CD4-positive, CD25-positive, alpha-beta regulatory T cell (primary cell): ENCODE measurements around the gene HCN1. TPM values are rescaled to one million over a fixed set of nuclear protein-coding genes. Genes with fewer than 3 reads are reported as not detected.

Experiments used
- ATAC-seq, 2 donors: fragments of 150-1000 bp; cut with Tn5 transposase; one replicate each; pipeline ENCODE4 v1.10.0; 2021; ENCODE audit warnings: low read depth in 2 of 2, moderate number of reproducible peaks in 2 of 2, moderate library complexity in 1 of 2
- DNase-seq, 3 donors: peaks; one replicate each; pipeline versions ENCODE4 v3.0.0 to v3.0.0-alpha.2; 2012 to 2022; ENCODE audit warnings: mixed read lengths in 1 of 3
- H3K27ac ChIP-seq: one replicate; pipeline ENCODE4 v1.7.0; 2013; ENCODE audit warnings: mild to moderate bottlenecking, low read length; ENCODE audit not compliant: insufficient read depth, poor library complexity, severe bottlenecking
- H3K27me3 ChIP-seq: one replicate; pipeline ENCODE4 v1.7.0; 2013; ENCODE audit warnings: low read length; ENCODE audit not compliant: control insufficient read depth, insufficient read depth
- H3K36me3 ChIP-seq: one replicate; pipeline ENCODE4 v1.7.0; 2013; ENCODE audit warnings: mild to moderate bottlenecking, low read length, moderate library complexity; ENCODE audit not compliant: control insufficient read depth, insufficient read depth
- H3K4me1 ChIP-seq: 2 replicates; pipeline ENCODE4 v1.7.0; 2013; ENCODE audit warnings: mild to moderate bottlenecking, low read length; ENCODE audit not compliant: insufficient read depth, control insufficient read depth, poor library complexity, severe bottlenecking
- H3K4me3 ChIP-seq: one replicate; pipeline ENCODE4 v1.7.0; 2013; ENCODE audit warnings: low read depth, mild to moderate bottlenecking, low read length, moderate library complexity
- H3K9me3 ChIP-seq, 2 experiments: 1 replicate in 1 of 2; 2 replicates in 1 of 2; pipeline ENCODE4 v1.7.0; 2013; ENCODE audit warnings: low read length in 2 of 2, mild to moderate bottlenecking in 1 of 2, moderate library complexity in 1 of 2; ENCODE audit not compliant: control insufficient read depth in 2 of 2
- H3K27ac Mint-ChIP-seq, 3 donors: one replicate each; pipeline ENCODE4 v1.8.0; 2020 to 2022; ENCODE audit warnings: mild to moderate bottlenecking in 3 of 3, mixed read lengths in 3 of 3, moderate library complexity in 2 of 3
- H3K27me3 Mint-ChIP-seq: one replicate; pipeline ENCODE4 v1.8.0; 2022; ENCODE audit warnings: mild to moderate bottlenecking, mixed read lengths
- H3K36me3 Mint-ChIP-seq: one replicate; pipeline ENCODE4 v1.8.0; 2020; ENCODE audit warnings: mixed read lengths
- H3K4me1 Mint-ChIP-seq, 4 donors: one replicate each; pipeline ENCODE4 v1.8.0; 2020 to 2022; ENCODE audit warnings: mixed read lengths in 4 of 4, mild to moderate bottlenecking in 1 of 4
- H3K4me3 Mint-ChIP-seq, 4 donors: one replicate each; pipeline ENCODE4 v1.8.0; 2020 to 2022; ENCODE audit warnings: mild to moderate bottlenecking in 4 of 4, mixed read lengths in 4 of 4, moderate library complexity in 3 of 4
- H3K9me3 Mint-ChIP-seq, 7 donors: one replicate each; pipeline ENCODE4 v1.8.0; 2020 to 2022; ENCODE audit warnings: mixed read lengths in 7 of 7, mild to moderate bottlenecking in 3 of 7, moderate library complexity in 2 of 7
- polyA plus RNA-seq, 4 donors: library from polyadenylated mRNA; unstranded; fragments of 300-500 nt; fragmentation: Illumina TruSeq; gene quantifications; one replicate each; pipeline ENCODE4 v1.2.3, GENCODE V29; 2021
- total RNA-seq: library from RNA; stranded (reverse); gene quantifications from one replicate; pipeline ENCODE4 v1.2.3, GENCODE V29; 2022

HCN1 gene
- total and polyA plus RNA-seq, 5 donors from 2014 or later = not detected

- ATAC-seq (no peak), DNase-seq (no peak)
- Histone ChIP-seq H3K27ac (no peak overlapping the region), H3K4me3 (no peak overlapping the region), H3K9me3 (no peaks in the 10 kb centered on the region), H3K4me1 (no peaks in the 10 kb centered on the region), H3K36me3 (no peaks in the 10 kb centered on the region), H3K27me3 (no peaks in the 10 kb centered on the region)
- Mint-ChIP-seq H3K27me3 (no peaks in the 10 kb centered on the region), H3K27ac (no peak overlapping the region), H3K4me1 (no peaks in the 10 kb centered on the region), H3K4me3 (no peak overlapping the region), H3K9me3 (peaks cover 0 to 9% (median 5%) of the 10 kb centered on the region in 7 donors), H3K36me3 (no peaks in the 10 kb centered on the region)
Measured at GRCh38 chr5:45277860-45278259, 418.3 kb downstream of the HCN1 start.

GRCh38 chr5:45274241-45274640, 421.9 kb downstream of the HCN1 start:
- Histone ChIP-seq H3K27me3 (no peaks in the 10 kb centered on the region), H3K27ac (no peak overlapping the region), H3K36me3 (no peaks in the 10 kb centered on the region), H3K4me3 (no peak overlapping the region), H3K4me1 (no peaks in the 10 kb centered on the region), H3K9me3 (no peaks in the 10 kb centered on the region)
- Mint-ChIP-seq H3K4me1 (no peaks in the 10 kb centered on the region), H3K27ac (no peak overlapping the region), H3K27me3 (no peaks in the 10 kb centered on the region), H3K36me3 (no peaks in the 10 kb centered on the region), H3K4me3 (no peak overlapping the region), H3K9me3 (peaks cover 0 to 7% (median 6%) of the 10 kb centered on the region in 7 donors)
- DNase-seq = no peak
- ATAC-seq = no peak

- Histone ChIP-seq H3K9me3 (no peaks in the 10 kb centered on the region), H3K4me3 (no peak overlapping the region), H3K4me1 (no peaks in the 10 kb centered on the region), H3K27me3 (no peaks in the 10 kb centered on the region), H3K36me3 (no peaks in the 10 kb centered on the region), H3K27ac (no peak overlapping the region)
- ATAC-seq = no peak
- no peaks in the 10 kb centered on the region for H3K27me3 Mint-ChIP-seq
- no peaks in the 10 kb centered on the region for H3K36me3 Mint-ChIP-seq
- no peak overlapping the region for H3K27ac Mint-ChIP-seq
- H3K9me3 Mint-ChIP-seq = peaks cover 0 to 10% (median 3%) of the 10 kb centered on the region in 7 donors
- no peak overlapping the region for H3K4me3 Mint-ChIP-seq
- H3K4me1 Mint-ChIP-seq = no peaks in the 10 kb centered on the region
- no peak for DNase-seq
Measured at GRCh38 chr5:45271626-45272025, 424.6 kb downstream of the HCN1 start.

DNA sequence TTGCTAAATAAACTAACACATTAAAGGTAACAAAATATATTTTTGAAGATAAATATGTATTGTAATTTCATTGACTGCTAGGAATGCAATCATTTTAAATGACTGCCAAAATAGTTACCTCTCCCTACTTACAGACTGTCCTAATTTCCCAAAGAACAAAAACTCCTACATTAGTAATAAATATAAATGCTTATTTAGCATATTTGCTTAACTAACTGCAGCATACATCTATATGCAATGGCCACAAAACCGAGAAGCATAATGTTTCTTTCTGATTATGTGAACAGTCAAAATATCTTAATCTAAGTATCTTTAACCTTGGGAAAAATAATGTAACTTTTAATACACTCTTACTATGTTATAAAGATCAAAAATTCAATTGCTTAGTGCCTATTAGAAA, 431.7 kb downstream of the HCN1 start:
- no peak overlapping the region for H3K27ac ChIP-seq
- no peaks in the 10 kb centered on the region for H3K27me3 ChIP-seq
- Mint-ChIP-seq H3K4me1 (no peaks in the 10 kb centered on the region), H3K36me3 (no peaks in the 10 kb centered on the region), H3K27me3 (no peaks in the 10 kb centered on the region), H3K9me3 (peaks cover 2 to 11% (median 4%) of the 10 kb centered on the region in 7 donors), H3K27ac (no peak overlapping the region), H3K4me3 (no peak overlapping the region)
- H3K4me1 ChIP-seq = no peaks in the 10 kb centered on the region
- peaks cover 4 to 12% of the 10 kb centered on the region in 2 experiments for H3K9me3 ChIP-seq
- H3K4me3 ChIP-seq = no peak overlapping the region
- no peaks in the 10 kb centered on the region for H3K36me3 ChIP-seq
- DNase-seq (no peak), ATAC-seq (no peak)

GRCh38 chr5:45262061-45262590, 434.1 kb downstream of the HCN1 start:
- Mint-ChIP-seq H3K9me3 (peaks cover 2 to 10% (median 4%) of the 10 kb centered on the region in 7 donors), H3K27ac (no peak overlapping the region), H3K4me1 (no peaks in the 10 kb centered on the region), H3K4me3 (no peak overlapping the region), H3K36me3 (no peaks in the 10 kb centered on the region), H3K27me3 (no peaks in the 10 kb centered on the region)
- H3K27me3 ChIP-seq = no peaks in the 10 kb centered on the region
- peaks cover 4 to 12% of the 10 kb centered on the region in 2 experiments for H3K9me3 ChIP-seq
- ATAC-seq (peak in 1 of 2 donors; percentile 16), DNase-seq (no peak)
- H3K4me1 ChIP-seq = no peaks in the 10 kb centered on the region
- no peak overlapping the region for H3K27ac ChIP-seq
- no peak overlapping the region for H3K4me3 ChIP-seq
- no peaks in the 10 kb centered on the region for H3K36me3 ChIP-seq

DNA sequence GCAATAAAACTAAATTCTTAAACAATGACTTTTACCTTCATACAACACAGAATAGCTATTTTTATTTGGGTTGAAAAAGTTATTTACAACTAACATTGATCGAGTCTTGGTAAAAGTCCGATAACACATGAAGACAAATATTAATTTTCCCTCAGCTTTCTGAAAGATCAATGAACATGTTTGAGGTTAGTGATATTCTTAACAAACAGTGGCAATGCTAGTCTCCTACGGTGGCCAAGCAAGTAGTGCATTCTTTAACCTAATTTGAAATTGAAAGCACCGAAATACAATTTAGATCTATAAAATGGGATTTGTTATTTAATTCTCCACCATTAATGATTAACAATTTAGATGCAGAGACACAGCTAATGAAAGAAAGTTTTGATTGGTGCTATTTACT, 435.1 kb downstream of the HCN1 start:
- DNase-seq (no peak), ATAC-seq (no peak)
- no peaks in the 10 kb centered on the region for H3K36me3 ChIP-seq
- H3K27ac ChIP-seq = no peak overlapping the region
- no peaks in the 10 kb centered on the region for H3K27me3 ChIP-seq
- peaks cover 0 to 15% (median 4%) of the 10 kb centered on the region in 7 donors for H3K9me3 Mint-ChIP-seq
- H3K4me3 ChIP-seq = no peak overlapping the region
- no peaks in the 10 kb centered on the region for H3K27me3 Mint-ChIP-seq
- no peaks in the 10 kb centered on the region for H3K36me3 Mint-ChIP-seq
- no peaks in the 10 kb centered on the region for H3K4me1 ChIP-seq
- no peaks in the 10 kb centered on the region for H3K4me1 Mint-ChIP-seq
- no peak overlapping the region for H3K27ac Mint-ChIP-seq
- no peak overlapping the region for H3K4me3 Mint-ChIP-seq
- H3K9me3 ChIP-seq = peaks cover 4 to 12% of the 10 kb centered on the region in 2 experiments

DNA sequence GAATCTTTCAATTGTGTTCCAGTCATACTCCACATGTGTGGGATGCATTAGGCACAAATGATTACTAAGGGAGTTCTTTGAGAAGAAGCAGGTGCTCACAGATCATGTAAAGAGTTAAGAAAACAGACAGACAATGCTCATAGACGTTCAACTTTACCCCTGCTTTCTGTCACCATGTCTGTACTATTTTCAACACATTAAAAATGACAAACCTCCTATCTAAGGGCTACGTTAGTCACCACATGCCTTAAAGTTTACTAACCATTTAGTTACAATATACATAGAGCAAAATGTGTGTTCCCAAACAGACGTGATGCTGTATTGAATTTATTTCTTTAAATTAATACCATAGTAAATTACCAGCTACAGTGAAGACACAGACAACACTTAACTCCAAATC, 435.9 kb downstream of the HCN1 start:
- Histone ChIP-seq H3K27me3 (no peaks in the 10 kb centered on the region), H3K36me3 (no peaks in the 10 kb centered on the region), H3K4me1 (no peaks in the 10 kb centered on the region), H3K27ac (no peak overlapping the region), H3K4me3 (no peak overlapping the region), H3K9me3 (peaks cover 4 to 12% of the 10 kb centered on the region in 2 experiments)
- H3K27me3 Mint-ChIP-seq = no peaks in the 10 kb centered on the region
- H3K4me3 Mint-ChIP-seq = no peak overlapping the region
- no peaks in the 10 kb centered on the region for H3K4me1 Mint-ChIP-seq
- ATAC-seq = no peak
- H3K36me3 Mint-ChIP-seq = no peaks in the 10 kb centered on the region
- no peak overlapping the region for H3K27ac Mint-ChIP-seq
- H3K9me3 Mint-ChIP-seq = peaks cover 0 to 13% (median 4%) of the 10 kb centered on the region in 7 donors
- no peak for DNase-seq

GRCh38 chr5:45252978-45253377, 443.2 kb downstream of the HCN1 start:
- Mint-ChIP-seq H3K36me3 (no peaks in the 10 kb centered on the region), H3K4me3 (no peak overlapping the region), H3K27ac (no peak overlapping the region)

More at GRCh38 chr5:45252978-45253377, 443.2 kb downstream of the HCN1 start:
- H3K36me3 ChIP-seq = no peaks in the 10 kb centered on the region
- peaks cover 0 to 1% of the 10 kb centered on the region in 2 experiments for H3K9me3 ChIP-seq
- H3K4me1 Mint-ChIP-seq = no peaks in the 10 kb centered on the region
- H3K9me3 Mint-ChIP-seq = peaks cover 4 to 30% (median 13%) of the 10 kb centered on the region in 7 donors
- H3K27me3 Mint-ChIP-seq = no peaks in the 10 kb centered on the region
- H3K27ac ChIP-seq = no peak overlapping the region
- no peaks in the 10 kb centered on the region for H3K4me1 ChIP-seq
- H3K4me3 ChIP-seq = no peak overlapping the region
- H3K27me3 ChIP-seq = no peaks in the 10 kb centered on the region
- DNase-seq = no peak
- no peak for ATAC-seq
